GM18519 (cell line): ENCODE results near the gene GNAT1.

Source experiments
- ATAC-seq: cut with Tn5 transposase; IDR thresholded peaks from one replicate; pipeline ENCODE4 v1.9.1; 2021; ENCODE audit warnings: mild to moderate bottlenecking, moderate library complexity; ENCODE audit not compliant: unreplicated experiment, low FRiP score

The GNAT1 gene

GRCh38 chr3:50190936-50191660 is at the start of gene GNAT1:
Gene GNAT1, plus strand, starts transcription at chr3:50191610. Its CDS starts 116 bp downstream, at chr3:50191726.
- ATAC-seq = no peak

DNA sequence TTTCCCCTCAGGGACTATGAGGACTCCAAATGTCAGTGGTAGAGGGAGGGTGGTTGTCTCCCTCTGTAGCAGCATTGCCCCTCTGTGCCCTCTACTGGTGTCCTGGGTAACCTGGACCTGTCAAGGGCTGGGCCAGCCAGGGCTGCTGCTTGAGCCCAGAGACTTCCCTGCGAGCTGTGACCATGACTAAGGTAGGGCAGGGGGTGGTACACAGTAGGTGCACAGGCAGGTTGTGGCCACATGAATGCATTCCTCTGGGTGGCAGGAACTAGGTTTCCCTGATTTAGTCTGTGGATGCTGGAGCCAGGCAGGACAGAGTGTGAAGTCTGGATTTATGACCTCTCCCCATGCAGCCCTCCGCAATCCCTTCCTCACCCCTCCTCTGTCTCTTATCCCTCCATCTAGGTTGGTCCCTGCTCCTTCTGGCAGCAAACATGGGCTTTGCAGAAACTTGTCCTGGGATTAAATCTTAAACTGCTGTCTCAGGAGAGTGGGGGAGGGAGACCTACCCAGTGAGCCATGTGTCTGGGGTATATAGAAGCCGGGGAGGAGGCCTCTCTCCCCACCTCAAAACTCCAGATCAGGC is 45.0 kb upstream of the GNAT1 start:
- no peak for ATAC-seq

- ATAC-seq = no peak
These were observed 44.4 kb upstream of the GNAT1 start for GRCh38 chr3:50147016-50147415.

DNA sequence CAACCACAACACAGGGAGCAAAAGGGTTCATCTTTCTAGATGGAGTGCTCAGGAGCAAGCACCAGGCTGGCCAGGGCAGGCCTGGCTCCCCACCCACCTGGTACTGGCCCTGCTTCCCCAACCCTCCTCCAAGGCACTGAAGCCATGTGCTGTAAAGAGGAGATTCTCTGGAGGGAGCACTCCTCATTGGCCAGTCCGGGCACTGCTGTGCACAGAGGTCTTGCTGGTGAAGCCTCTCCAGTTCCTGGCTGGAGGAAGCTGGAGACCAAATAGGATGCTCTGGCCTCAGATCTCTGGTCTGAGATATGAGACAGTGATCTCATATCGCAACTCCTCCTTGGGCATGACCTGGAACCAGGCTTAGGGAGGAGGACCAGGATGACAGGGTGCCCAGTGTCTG is 44.0 kb upstream of the GNAT1 start:
- ATAC-seq = no peak

- ATAC-seq = no peak
These were observed 43.5 kb upstream of the GNAT1 start for GRCh38 chr3:50147861-50148260.

DNA sequence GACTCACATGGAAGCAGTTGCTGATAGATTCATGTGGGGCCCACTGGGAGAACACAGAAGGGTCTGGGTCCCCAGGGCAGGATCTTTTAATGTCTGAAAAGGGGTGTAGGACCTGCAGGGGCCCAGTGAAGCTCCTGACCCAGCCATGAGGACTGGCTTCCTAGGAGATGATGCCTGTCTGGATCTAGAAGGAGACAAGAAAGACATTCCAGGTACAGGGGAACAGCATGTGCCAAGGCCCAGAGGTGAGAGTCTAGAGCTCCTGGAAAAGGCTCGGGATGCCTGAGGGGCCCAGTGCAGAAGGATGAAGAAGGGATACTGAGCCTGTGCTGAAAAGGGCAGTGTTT is 41.0 kb upstream of the GNAT1 start:
- ATAC-seq = no peak

- no peak for ATAC-seq
These were observed 40.3 kb upstream of the GNAT1 start for GRCh38 chr3:50150863-50151686.

GRCh38 chr3:50151728-50152127 is 39.7 kb upstream of the GNAT1 start:
- no peak for ATAC-seq

DNA sequence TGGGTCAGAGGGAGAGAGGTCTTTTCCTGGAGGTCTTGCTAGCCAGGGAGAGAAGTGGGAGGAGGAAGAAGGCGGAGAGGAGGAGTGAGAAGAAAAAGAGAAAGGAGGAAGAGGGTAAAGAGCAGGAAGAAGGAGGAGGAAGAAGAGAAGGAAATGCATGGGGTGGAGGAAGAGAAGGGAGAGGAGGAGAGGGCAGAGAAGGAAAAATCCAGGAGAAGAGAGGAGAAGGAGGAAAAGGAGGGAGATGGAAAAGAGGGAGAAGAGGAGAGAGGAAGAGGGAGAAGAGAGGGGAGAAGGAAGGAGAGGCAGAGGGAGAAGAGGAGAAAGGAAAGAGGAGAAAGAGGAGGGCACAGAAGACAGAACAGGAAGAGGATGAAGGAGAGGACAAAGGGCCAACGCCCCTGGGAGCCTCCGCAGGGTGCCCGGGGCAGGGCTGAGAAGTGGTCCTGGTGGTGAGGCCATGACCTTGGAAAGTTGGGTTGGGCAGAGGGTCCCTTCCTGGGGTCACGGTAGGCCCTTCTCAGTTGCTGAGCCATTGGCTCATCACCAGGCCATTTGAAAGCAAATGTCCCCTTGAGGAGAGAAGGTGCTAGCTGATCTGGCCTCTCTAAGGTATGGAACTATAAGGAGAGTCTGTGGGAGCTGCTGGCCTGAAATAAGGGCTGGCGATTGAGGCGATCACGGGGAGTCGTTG is 37.5 kb upstream of the GNAT1 start:
- ATAC-seq = no peak

- ATAC-seq = no peak
These were observed 37.0 kb upstream of the GNAT1 start for GRCh38 chr3:50154476-50154839.

DNA sequence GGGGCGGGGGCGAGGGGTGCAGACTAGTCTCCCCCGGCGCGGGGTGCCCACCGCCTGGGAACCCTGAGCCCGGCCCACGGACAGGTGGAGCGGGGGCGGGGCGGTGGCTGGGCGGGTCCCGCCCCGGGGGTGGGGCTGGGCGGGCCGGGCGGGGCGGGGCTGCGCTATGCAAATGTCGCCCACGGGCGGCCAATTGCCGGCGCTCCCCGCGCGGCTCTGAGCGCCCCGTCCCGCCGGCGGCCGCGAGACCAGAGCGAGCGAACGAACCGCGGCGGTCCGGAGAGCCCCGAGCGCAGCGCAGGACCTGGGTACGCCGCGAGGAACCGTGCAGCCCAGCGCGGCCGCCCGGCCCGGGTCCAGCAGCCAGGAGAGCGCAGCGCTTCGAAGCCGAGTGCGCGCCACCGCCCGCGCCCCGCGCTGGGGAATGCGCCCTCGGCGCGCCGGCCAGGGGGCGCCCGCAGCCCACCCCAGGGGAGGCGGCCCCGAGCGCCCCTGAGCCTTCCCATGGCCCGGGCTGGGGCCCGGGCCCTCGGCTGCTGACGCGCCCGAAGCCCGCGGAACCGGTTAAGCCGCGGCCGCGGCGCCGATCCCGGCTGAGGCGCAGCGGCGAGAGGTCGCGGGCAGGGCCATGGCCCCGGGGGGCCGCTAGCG is 36.4 kb upstream of the GNAT1 start, which contains the start of gene SEMA3F:
SEMA3F (plus strand) TSS at position 485 of the 651 bp plus-strand sequence. CDS start 4,299 bp downstream, outside the sequence.
- peak; percentile 45 for ATAC-seq

GRCh38 chr3:50155491-50155878 is 35.9 kb upstream of the GNAT1 start:
- ATAC-seq = no peak

GRCh38 chr3:50155891-50156290 is 35.5 kb upstream of the GNAT1 start:
- ATAC-seq = no peak

DNA sequence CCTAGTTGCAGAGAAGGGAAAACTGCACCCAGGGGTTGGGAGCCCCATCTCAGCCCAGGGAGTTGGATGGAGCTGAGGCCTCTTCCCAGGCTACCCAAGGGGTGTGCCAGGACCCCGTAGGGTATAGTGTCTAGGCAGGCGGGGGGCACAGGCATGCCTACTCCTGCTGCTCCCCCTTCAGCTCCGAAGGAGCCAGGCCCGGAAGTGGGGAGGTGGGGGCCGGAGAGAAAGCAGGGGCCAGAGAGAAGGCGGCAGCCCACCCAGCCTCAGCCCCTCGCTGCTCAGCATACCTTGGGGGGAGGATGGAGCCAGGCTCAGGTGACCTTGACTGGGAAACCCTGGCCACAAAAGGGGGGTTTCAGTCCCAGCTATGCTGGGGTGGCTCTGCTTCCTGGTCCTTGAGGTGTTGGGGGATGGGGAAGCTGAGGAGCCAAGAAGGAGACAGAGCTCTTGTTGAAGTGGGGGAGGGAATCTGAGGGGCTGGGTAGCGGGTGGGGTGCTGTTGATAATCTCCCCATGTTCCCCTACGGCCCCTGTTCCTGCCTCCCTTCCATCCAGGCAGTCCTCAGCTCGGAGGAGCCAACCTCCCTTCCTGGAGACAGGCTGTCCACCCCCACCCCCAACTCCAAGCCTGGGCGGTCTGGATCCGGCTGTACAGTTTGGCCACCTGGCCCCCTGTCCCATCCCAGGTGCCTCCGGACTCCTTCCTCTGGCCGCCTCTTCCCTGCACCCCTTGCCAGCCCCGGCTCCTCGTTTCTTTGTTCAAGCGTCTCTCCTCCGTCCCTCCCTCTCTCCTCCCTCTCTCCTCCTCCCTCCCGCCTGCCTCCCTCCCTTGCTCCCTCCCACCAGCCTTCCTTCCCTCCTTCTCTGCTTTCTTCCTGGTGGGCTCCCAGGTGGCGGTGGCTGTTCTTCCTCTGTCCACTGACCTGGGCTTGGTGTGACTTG is 34.6 kb upstream of the GNAT1 start:
- ATAC-seq = no peak

DNA sequence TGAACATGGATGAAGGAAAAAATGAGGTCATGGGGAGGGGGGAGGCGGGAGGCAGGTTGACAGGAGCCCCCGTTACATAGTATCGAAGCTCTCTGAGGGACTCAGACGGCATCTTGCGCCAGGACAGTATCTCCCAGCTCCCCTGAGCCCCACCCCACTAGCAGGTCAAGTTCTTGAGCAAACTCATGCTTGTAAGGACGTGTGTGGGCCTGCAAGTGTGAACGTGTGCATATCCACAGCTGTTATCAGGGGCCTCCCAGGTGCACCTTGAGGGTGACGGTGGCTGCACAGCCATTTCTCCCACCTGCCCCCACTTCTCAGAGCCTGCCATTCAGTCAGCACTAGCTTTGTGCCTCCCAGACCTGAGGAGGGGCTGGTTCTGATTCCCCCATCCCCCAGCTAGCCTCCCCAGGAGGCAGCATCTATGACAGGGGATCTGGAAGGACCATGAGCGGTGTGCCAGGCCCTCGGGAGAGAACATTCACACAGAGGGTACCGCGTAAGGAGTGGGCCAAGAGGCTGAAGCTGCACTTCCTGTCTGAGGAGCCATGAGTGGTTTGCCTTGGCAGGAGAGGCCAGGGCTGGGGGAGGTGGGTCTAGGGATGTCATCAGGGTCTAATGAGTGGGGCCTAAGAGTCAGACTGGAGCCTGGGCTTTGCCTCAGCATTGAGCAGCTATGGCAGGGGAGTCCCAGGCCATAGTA is 33.4 kb upstream of the GNAT1 start:
- no peak for ATAC-seq

GRCh38 chr3:50158530-50159146 is 32.8 kb upstream of the GNAT1 start:
- ATAC-seq = no peak

GRCh38 chr3:50160561-50160983 is 30.8 kb upstream of the GNAT1 start:
- ATAC-seq = no peak

GRCh38 chr3:50161320-50161719 is 30.1 kb upstream of the GNAT1 start:
- no peak for ATAC-seq
